H54 (cell line): ENCODE data around the gene MAPK10.
"Not testable (repeated sequence)": the region's sequence is repeated elsewhere in the genome, so short reads cannot be mapped to it uniquely, and the experiment has no call there.

Source experiments
- DNase-seq: peaks from one replicate; pipeline ENCODE4 v3.0.0; 2011; ENCODE audit warnings: low spot score, mixed read lengths; ENCODE audit not compliant: insufficient read length
- FAIRE-seq: peaks from 3 replicates; lab custom pipeline; 2011; peaks lifted over from hg19 to GRCh38; lab: Jason Lieb, UNC
- POLR2A ChIP-seq: IDR thresholded peaks from 2 replicates; pipeline ENCODE4 v1.6.1; 2011; ENCODE audit warnings: low read depth, mild to moderate bottlenecking, low read length

MAPK10 gene

DNA sequence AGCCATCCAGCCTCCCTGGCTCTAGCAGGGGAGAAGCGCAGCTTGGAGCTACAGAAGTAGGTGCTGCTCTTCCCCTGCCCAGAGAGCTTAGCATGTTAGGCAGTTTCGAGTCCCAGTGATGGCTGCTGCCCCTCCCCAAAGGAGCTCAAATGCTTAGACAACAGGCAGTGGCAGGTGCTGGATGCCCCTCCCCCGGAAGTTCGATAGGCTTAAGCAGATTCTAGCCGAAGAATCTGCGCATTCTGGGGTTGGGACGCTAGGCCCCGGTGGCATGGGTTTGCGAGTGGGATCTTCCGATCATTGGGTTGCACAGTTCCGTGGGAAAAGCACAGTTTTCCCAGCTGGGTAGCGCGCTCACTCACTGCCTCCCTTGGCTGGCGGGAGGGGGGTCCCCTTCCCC lies 117.2 kb downstream of the MAPK10 start:
- FAIRE-seq (no peak), DNase-seq (no peak)
- TF ChIP-seq POLR2A = no peak

DNA sequence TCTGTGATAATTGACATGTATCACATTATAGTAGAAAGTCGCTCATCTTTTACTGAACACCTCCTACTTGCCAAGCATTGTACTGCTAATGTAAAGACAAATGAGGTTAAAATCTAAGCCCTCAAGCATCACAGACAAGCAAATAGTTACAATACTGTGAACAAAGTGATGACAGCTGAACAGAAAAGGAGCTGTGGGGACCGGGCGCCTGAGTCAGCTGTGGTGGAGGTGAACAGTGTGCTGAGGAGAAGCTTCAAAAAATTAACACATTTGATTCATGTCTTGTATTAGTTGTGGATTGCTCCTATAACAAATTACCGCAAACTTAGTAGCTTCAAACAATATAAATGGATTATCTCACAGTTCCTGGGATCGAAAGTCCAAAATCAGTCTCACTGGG lies 124.3 kb downstream of the MAPK10 start:
- no peak for TF ChIP-seq POLR2A
- DNase-seq (no peak), FAIRE-seq (no peak)

DNA sequence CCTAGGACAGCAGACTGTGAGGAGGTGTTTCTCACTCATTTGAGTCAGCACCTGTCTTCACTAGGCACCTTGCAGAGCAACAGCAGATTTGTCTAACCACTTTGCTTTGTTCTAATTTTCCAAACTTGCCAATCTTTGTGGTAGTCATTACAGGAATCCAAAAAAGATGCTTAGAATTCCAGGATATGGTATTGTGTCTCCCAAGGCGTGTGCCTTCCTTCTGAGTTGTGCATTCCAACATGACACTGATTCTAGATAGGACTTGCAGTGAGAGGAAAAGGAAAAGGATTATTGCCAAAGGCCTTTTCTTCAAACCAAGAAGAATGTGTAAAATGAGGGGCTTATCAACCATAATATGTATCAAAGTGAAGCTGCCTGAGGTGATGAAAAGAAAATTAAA lies 126.2 kb downstream of the MAPK10 start:
- DNase-seq = no peak
- TF ChIP-seq POLR2A = no peak
- FAIRE-seq = no peak

DNA sequence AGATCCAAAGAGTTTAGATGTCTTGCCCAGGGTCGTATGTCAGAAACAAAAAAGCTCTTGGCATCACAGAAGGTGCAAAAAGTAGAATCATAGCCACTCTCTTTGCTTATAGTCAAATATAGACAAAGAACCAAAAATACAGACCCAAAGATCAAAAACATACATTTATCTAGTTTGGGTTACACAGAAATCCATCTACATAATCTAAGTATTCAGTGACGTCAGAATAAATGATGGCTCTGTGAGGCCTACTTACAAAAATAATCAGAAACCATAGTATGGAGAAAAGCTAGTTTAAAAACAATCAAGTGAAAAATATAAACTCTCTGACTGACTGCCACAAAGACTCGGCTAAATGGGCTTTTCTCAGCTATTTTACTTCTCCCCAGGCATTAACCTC lies 126.8 kb downstream of the MAPK10 start:
- TF ChIP-seq POLR2A = no peak
- FAIRE-seq (no peak), DNase-seq (no peak)

DNA sequence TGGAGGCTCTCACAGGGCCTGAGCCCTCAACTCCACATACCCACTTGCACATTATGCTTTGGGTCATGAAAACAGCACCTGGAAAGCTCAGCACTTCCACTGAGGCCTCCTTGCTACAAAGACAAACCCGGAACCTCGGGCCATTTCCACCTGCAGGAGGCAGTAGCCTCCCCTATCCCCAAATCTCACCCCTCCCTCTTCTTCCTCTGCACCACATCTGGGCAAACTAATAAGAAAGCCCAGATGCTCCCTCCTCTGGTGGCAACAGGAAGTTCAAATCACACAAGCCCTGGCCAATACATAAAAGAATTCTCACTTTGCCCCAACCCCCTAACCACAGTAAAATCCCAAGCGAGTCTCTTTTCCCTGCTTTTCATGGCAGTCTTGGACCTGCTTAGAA lies 136.4 kb downstream of the MAPK10 start:
- DNase-seq (peak; percentile 3), FAIRE-seq (no peak)
- TF ChIP-seq POLR2A = no peak

DNA sequence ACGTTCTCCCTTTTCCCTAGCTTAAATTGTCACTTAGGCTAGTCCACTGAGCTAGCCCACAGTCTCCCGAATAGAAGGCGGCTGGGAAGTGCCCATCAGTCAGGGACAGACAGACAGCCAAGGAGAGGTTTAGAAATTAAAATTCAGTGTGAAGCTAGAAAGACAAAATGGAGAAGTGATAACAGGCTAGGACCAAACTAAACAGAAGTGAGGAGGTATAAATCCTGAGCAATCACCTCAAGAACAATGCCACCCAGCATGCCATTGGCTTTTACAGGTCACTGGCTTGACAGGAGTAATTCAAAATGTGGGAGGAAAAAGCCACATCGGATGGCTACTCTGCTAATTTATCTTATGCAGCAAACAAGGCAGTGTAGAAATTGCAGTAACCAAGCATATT lies 138.9 kb downstream of the MAPK10 start:
- no peak for DNase-seq

DNA sequence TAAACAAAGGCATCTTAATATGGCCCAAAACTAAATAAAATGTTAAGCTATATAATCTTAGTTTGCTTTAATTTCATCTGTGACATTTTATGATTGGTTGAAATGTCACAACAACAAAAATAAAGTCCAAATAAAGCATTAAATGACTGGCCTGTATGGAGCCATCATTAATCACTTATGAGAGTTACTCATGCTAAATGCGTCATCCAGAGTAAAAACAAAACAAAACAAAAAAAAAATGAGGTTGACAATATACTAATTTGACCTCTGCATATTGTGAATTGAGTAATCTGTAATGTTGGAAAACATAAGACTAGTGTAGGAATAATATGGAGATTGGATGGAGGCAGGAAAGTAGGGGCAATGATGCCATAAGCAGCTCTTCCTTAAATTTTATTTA lies 139.7 kb downstream of the MAPK10 start:
- FAIRE-seq = no peak
- DNase-seq = no peak

More for the DNA sequence above, 138.9 kb downstream of the MAPK10 start:
- no peak for FAIRE-seq
- no peak for TF ChIP-seq POLR2A

DNA sequence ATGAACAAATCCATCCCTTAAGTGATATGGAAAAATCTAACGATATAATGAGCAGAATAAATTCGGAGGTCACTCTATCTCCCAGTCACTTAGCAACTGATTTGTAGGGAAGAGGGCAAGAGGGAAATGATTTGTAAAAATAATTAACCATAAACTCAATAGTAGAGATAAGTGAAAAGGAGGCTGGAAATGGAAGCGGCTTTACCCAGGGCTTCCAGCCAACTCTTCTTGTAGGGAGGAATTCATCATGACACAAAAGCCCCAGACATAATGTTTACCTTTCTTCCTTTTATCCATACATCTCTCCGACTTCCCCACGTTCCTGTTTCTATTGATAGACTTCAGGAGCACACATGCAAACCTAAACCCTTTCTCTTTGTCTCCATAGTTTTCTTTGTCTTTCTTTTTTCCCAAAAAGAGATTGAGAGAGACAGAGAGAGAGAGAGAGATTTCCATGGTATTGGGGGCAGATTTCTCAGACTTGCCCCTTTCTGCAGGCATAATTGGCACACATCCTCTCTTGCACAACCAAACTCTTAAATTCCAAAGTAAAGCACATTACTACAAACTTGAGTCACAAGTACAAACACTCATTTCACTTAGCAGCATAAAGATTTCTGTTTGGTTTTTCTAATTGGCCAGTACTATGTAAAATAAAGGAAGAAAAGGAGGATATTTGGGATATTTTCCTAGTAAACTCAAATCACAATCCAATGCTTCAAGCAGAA lies 140.9 kb downstream of the MAPK10 start:
- no peak for FAIRE-seq
- no peak for DNase-seq
- no peak for TF ChIP-seq POLR2A

More for the DNA sequence above, 139.7 kb downstream of the MAPK10 start:
- no peak for TF ChIP-seq POLR2A

DNA sequence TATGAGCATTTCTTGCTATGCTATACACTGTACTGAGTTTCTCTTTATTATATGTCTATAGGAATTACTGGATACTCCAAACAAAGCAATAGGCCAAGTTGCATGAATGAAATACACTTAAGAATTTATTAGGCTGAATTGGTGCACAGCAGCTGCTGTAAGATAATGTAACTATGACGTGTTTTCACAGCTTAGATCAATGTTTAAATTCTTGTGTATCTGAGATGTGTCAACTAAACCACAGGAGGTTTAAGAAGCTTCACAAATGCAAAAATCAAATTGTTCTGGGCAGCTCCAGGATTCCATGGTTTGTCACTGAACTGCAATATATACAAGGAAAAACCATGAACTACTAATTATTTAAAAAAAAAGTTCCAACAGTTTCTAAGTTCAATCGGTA lies 156.7 kb downstream of the MAPK10 start:
- no peak for FAIRE-seq
- no peak for TF ChIP-seq POLR2A
- no peak for DNase-seq

DNA sequence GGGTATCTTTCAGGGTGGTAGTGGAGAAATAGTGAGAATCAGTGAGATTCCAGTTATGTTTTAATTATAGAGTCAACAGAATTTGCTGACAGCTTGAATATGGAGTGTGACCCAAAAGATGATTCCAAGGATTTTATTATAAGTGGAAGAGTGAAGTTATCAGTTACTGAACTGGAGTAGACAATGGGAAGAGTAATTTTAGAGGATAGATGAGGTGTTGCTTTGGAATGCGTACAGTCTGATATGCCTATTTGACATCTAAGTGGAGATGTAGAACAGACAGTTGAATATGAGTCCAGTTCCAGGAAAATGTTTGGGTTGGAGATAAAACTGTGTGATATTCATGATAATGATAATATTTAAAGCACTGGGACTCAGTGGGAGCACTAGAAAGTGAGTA lies 174.2 kb downstream of the MAPK10 start:
- FAIRE-seq = no peak
- no peak for TF ChIP-seq POLR2A
- no peak for DNase-seq

DNA sequence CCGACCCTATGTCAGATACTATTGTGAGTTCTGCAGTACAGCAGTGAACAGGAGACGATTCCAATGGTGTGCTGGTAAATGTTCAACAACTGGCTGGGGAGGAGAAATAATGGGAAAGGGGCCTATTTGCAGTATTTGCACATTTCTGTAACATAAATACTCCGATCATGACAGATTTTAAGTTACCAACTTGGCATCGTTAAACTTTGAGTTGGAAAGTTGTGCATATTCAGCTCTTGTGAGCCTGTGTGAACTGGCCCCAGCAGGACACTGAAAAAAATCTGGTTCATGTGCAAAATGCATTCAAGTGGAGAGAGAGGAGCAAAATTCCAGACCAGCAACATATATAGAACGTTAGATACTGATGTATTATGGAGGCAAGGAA lies 175.0 kb downstream of the MAPK10 start:
- DNase-seq = no peak
- no peak for TF ChIP-seq POLR2A
- no peak for FAIRE-seq

DNA sequence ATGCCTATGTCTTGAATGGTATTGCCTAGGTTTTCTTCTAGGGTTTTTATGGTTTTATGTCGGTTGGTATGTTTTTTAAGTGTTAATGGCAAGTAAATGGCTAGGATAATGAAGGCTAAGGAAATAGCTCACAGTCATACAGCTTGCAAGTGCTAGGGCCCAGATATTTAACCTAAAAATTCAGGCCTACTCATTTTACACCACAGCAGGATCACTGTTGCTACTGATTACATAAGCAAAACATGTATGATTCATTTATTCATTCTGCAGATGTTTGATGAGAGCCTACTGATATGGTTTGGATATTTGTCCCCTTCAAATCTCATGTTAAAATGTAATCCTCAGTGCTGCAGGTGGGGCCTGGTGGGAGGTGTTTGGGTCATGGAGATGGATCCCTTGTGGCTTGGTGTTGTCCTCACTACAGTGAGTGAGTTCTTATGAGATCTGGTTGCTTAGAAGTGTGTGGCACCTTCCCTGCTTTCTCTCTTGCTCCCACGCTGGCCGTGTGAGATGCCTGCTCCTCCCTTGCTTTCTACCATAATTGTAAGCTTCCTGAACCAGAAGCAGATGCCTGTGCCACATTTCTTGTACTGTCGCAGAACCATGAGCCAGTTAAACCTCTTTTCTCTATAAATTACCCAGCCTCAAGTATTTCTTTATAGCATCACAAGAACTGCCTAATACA lies 175.5 kb downstream of the MAPK10 start:
- FAIRE-seq = no peak
- no peak for TF ChIP-seq POLR2A
- no peak for DNase-seq

DNA sequence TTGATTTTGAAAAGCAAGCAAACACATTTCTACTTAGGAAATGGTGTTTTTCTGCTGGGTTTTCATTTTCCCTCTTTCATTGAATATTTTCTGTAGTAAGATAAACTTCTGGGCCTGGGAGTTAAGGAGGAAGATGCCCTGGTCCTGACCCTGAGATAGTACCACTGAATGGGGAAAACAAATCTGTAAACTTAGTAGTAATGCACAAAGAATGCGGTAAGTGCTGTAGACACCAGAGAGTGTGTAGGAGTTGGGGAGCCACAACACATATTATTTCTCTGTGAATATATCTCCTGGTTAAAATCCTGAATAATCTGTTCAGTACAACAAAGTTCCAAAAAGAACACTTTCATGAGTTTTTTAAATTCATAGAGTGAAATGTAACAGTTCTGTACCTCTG lies 178.3 kb downstream of the MAPK10 start:
- no peak for FAIRE-seq
- no peak for DNase-seq
- no peak for TF ChIP-seq POLR2A

DNA sequence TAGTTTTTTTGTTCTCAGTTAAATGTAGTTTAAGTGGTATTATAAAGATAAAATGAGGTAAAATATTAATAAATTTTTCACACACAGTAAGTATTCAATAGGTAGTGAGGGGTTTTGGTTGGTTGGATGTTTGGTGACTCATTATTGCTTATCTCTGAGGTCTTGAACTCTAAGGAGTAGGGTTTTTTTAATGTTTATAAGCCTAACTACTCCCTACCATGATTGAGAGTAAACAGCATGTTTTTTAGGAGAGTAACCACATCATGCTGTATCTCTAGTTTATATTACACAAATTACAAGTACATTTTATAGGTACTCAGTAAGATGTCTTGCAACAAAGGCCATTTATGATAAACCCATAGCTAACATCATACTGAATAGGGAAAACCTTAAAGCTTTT lies 181.6 kb downstream of the MAPK10 start:
- TF ChIP-seq POLR2A = no peak
- FAIRE-seq (no peak), DNase-seq (no peak)

DNA sequence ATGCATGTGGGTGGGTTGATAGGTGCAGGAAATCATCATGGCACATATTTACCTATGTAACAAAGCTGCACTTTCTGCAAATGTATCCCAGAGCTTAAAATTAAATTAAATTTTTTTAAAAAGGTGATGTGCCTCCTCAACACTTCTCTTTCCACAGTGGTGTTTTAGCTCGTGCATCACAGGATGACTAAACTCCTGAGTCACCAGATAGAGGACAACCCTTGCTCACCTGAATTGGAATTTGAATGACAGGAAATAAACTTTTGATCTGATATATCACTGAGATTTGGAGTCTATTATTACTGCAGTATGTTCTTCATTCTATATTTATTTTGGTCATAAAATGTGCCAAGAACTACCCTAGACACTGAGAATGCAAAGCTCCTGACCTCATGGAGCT lies 185.3 kb downstream of the MAPK10 start:
- DNase-seq = no peak
- no peak for TF ChIP-seq POLR2A
- no peak for FAIRE-seq

DNA sequence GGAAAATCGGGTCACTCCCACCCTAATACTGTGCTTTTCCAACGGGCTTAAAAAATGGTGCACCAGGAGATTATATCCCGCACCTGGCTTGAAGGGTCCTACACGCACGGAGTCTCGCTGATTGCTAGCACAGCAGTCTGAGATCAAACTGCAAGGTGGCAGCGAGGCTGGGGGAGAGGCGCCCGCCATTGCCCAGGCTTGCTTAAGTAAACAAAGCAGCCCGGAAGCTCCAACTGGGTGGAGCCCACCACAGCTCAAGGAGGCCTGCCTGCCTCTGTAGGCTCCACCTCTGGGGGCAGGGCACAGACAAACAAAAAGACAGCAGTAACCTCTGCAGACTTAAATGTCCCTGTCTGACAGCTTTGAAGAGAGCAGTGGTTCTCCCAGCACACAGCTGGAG lies 191.5 kb downstream of the MAPK10 start:
- FAIRE-seq, DNase-seq: not testable (repeated sequence)
